Mucosa of rectum (tissue), 2 donors: ENCODE measurements around the gene MTG1.
"Not testable (repeated sequence)": the region's sequence is repeated elsewhere in the genome, so short reads cannot be mapped to it uniquely, and the experiment has no call there.

Experiments used
- H3K27ac ChIP-seq, 2 donors: one replicate each; pipeline ENCODE4 v1.7.0; 2013; ENCODE audit warnings: inconsistent platforms in 2 of 2, low read depth in 2 of 2, low read length in 2 of 2
- H3K27me3 ChIP-seq, 2 donors: one replicate each; pipeline ENCODE4 v1.7.0; 2013; ENCODE audit warnings: low read length in 2 of 2; ENCODE audit not compliant: control insufficient read depth in 2 of 2, insufficient read depth in 2 of 2
- H3K36me3 ChIP-seq, 2 donors: one replicate each; pipeline ENCODE4 v1.7.0; 2013; ENCODE audit warnings: low read length in 2 of 2; ENCODE audit not compliant: control insufficient read depth in 2 of 2, insufficient read depth in 2 of 2
- H3K4me1 ChIP-seq, 2 donors: one replicate each; pipeline ENCODE4 v1.7.0; 2013; ENCODE audit warnings: low read length in 2 of 2, mild to moderate bottlenecking in 1 of 2; ENCODE audit not compliant: control insufficient read depth in 2 of 2, insufficient read depth in 2 of 2
- H3K4me3 ChIP-seq, 2 donors: one replicate each; pipeline ENCODE4 v1.7.0; 2013; ENCODE audit warnings: low read length in 2 of 2
- H3K9ac ChIP-seq, 2 donors: one replicate each; pipeline ENCODE4 v1.7.0; 2013; ENCODE audit warnings: low read length in 2 of 2, low read depth in 1 of 2, mild to moderate bottlenecking in 1 of 2
- H3K9me3 ChIP-seq, 2 donors: one replicate each; pipeline ENCODE4 v1.7.0; 2013; ENCODE audit warnings: low read length in 2 of 2; ENCODE audit not compliant: control insufficient read depth in 2 of 2
- donor health status: healthy.
- donor health status: Normal muscosa, but diverticular disease.

Gene MTG1

GRCh38 chr10:133467286-133467911, 73.4 kb downstream of the MTG1 start:
- Histone ChIP-seq H3K4me3 (no peak overlapping the region), H3K27me3 (no peaks in the 10 kb centered on the region), H3K9ac (no peak overlapping the region), H3K9me3 (no peaks in the 10 kb centered on the region), H3K36me3 (no peaks in the 10 kb centered on the region), H3K4me1 (no peaks in the 10 kb centered on the region), H3K27ac (no peak overlapping the region)

GRCh38 chr10:133469205-133469604, 75.2 kb downstream of the MTG1 start:
- not testable (repeated sequence) for H3K4me1 ChIP-seq, H3K9me3 ChIP-seq, H3K4me3 ChIP-seq, H3K9ac ChIP-seq, H3K27me3 ChIP-seq, H3K36me3 ChIP-seq, H3K27ac ChIP-seq

GRCh38 chr10:133471300-133472109, 77.5 kb downstream of the MTG1 start:
- Histone ChIP-seq H3K4me1 (no peaks in the 10 kb centered on the region), H3K27ac (no peak overlapping the region), H3K27me3 (no peaks in the 10 kb centered on the region), H3K9me3 (no peaks in the 10 kb centered on the region), H3K9ac (no peak overlapping the region), H3K4me3 (no peak overlapping the region), H3K36me3 (no peaks in the 10 kb centered on the region)
